GM21529 (cell line): ENCODE measurements around the gene UQCR11.

Experiments
- ATAC-seq: cut with Tn5 transposase; IDR thresholded peaks from one replicate; pipeline ENCODE4 v1.9.1; 2021; ENCODE audit not compliant: unreplicated experiment

UQCR11 gene

DNA sequence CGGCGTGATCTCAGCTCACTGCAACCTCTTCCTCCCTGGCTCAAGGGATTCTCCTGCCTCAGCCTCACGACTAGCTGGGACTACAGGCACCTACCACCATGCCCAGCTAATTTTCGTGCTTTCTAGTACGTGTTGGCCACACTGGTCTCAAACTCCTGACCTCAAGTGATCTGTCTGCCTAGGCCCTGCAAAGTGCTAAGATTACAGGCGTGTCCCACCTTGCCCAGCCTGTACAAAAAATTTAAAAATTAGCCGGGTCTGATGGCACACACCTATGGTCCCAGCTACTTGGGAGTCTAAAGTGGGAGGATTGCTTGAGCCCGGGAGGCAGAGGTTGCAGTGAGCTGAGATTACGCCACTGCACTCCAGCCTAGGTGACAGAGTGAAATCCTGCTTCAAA is 32.5 kb downstream of the UQCR11 start:
- ATAC-seq, result no peak

DNA sequence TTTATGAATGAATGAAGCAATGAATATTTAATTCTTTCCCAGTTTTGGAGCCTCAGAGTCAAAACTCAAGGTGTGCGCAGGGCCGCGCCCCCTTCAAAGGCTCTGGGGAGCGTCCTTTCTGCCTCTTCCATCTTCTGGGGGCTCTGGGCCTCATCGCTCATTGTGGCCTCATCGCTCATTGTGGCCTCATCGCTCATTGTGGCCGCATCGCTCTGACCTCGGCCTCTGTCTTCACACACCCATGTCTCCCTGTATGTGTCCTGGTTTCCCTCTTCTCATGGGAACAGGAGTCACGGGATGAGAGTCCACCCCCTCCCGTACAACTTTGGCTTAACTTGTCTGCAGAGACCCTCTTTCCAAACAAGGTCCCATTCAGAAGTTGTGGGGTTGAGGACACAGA is 33.9 kb downstream of the UQCR11 start:
- no peak for ATAC-seq

DNA sequence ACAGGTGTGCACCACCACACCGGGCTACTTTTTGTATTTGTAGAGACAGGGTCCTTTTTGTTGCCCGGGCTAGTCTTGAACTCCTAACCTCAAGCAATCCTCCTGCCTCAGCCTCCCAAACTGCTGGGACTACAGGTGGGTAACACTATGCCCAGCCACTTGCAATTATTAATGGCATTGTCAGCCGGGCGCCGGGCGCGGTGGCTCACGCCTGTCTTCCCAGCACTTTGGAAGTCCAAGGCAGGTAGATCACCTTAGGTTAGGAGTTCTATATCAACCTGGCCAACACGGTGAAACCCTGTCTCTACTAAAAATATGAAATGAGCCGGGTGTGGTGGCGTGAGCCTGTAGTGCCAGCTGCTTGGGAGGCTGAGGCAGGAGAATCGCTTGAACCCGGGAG is 34.4 kb downstream of the UQCR11 start:
- ATAC-seq, result no peak

DNA sequence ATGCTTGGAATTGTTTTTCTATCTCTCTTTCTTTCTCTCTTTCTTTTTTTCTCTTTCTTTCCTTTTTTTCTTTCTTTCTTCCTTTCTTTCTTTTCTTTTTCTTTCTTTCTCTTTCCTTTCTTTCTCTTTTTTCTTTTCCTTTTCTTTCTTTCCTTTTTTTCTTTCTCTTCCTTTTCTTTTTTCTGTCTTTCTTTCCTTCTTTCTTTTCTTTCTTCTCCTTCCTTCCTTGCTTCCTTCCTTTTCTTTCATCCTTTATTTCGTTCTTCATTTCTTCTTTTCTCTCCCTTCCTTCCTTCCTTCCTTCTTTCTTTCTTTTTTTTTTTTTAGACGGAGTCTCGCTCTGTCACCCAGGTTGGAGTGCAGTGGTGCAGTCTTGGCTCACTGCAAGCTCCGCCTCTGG is 35.3 kb downstream of the UQCR11 start:
- no peak for ATAC-seq

DNA sequence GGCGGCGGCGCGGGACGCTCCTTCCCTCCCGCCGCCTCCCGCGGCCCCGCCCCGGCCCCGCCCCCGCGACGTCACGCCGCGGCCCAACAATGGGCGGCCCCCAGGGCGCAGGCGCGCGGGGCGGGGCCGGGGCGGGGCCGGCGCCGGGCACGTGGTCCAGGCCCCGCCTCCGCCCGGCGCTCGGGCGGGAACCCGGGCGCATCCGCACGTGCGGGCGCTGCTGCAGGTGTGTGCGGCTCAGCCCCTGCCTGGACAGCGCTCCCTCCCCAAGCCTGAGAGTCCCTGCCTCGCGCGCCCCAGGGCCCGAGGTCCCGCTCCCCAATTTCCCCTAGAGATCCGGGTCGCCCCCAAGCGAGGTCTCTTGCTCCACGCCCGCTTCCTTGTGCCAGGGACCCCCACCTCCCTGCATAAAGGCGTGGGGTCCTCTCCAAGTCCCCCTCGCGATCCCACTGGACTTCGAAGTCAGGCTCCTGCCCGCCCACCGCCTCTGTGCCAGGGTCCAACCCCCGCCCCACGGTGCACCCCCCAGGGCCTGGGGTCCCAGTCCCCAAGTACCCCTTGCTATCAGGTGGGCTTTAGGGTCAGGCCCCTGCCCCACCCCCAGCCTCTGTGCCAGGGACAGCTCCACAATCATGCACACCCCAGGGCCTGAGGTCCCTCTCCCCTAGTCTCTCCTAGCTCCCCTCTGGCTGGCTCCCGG is 36.8 kb downstream of the UQCR11 start, which contains the start of gene MEX3D:
TSS of gene MEX3D (minus strand) at position 6 of the 700 bp plus-strand sequence. CDS start 267 bp downstream, outside the sequence.
- peak; percentile 50 for ATAC-seq

DNA sequence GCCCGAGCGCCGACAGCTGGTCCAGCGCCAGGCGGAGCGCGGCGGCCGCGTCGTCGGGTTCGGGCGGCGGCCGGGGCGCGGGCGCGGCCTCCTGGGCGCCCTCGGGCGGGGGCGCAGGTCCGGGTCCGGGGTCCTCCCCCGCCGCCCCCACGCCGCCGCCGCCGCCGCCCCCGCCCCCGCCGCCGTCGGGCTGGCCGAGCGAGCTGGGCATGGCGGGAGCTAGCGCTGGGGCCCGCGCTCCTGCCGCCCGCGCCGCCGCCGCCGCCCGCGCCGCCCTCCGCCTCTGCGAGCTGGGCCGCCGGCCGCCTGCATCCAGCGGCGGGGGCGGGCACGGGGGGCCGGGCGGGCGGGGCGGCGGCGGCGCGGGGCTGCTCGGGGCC is 37.4 kb downstream of the UQCR11 start:
- no peak for ATAC-seq

DNA sequence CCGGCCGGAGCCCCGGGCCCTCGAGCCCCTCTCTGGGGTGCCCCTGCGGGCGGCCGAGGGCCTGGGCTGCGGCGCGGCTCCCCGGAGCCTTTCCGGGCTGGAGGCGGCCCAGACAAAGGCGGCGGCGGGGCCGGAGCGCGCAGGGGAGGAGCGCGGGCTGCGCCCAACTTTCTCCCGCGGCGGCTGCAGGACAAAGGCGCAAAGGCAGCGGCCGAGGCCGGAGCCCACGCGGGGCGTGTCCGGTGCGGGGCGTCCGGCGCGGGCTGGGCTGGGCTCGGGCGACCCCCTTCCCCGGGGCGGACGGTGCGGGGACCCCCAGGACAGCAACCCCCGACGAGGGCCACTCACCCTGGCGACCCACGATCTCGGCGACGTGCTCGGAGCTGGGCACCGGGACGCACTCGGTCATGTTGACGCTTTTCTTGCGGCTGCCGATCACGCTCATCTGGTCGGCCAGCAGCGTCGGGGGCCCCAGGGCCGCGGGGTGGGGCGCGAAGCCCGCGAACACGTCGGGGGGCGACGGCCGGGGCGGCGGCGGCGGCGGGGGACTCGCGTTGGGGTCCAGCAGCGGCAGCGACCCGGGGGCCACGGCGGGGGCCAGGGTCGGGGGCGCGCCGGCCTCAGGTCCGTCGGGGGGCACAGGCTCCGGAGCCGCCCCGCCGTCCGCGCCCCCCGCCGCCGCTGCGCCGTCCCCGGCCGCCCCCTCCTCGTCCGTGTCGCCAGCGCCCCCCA is 38.0 kb downstream of the UQCR11 start:
- no peak for ATAC-seq

DNA sequence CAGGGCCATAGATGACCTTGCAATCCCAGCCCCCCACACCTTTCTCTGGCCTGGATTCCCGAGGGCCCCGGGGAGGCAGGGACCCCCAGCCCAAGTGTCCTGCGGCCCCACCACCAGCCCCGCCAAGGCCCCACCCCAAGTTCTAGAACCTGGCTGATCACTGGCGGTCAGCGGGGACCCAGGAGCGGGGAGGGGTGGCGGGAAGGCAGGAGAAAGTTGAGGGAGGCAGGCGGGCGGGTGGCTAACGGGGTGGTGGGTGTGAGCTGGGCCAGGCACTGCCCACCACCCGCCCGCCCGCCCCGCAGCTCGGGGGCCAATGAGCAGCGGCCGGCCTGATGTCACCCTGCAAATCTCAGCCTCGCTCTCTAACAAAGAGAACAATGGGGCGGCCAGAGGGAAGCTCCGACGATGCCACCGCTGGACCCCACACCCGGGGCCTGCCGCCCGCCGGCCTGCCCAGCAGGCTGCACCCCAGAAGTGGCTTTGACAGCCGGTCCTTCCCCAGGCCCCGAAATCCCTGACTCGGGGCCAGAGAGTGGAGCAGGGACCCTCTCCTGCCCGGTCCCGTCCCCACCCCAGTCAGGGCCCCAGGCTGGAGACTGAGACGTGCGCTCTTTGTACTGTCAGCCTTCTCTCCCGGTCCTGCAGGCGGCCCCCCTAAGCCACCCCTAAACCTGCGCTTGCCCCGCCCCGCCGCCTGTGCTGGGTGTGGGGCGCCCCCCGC is 38.7 kb downstream of the UQCR11 start:
- ATAC-seq, result no peak

DNA sequence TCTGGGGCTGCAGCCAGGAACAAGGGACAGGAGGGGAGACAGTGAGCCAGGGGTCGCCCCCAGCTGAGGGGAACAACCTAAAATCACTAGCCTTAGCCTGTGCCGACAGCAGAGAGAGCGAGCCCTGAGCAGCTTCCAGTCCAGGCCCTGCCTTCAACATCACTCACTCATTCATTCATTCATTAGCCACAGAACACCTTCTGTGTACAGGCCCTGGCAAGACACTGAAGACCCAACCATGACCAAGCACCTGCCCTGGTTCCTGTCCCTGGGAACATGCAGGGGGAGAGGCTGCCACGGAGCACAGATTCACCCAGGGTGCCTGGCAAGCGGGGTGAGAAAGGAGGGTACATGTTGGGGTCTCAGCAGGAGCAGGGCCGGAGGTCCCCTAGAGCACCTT is 42.0 kb downstream of the UQCR11 start:
- no peak for ATAC-seq

DNA sequence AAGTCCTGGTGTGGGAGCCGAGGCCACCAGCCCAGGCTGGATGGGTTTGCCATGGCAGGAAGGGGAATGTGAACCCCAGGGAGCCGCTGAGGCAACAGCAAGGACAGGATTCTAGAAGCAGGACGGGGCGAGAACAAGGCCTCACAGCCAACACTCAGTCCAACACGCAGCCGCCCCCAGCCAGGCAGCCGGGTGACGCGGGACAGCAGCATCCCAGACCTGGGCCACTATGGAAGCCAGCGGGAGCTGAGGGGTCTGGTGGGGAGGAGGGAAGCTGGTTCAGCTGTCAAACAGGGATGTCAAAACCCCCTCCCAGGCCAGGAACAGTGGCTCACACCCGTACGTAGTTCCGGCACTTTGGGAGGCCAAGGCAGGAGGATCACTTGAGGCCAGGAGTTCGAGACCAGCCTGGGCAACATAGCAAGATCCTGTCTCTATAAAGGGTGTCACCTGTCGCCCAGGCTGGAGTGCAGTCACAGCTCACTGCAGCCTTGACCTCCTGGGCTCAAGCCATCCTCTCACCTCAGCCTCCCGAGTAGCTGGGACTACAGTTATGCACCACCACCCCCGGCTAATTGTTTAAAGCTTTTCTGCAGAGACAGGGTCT is 43.9 kb downstream of the UQCR11 start:
- ATAC-seq, result no peak

DNA sequence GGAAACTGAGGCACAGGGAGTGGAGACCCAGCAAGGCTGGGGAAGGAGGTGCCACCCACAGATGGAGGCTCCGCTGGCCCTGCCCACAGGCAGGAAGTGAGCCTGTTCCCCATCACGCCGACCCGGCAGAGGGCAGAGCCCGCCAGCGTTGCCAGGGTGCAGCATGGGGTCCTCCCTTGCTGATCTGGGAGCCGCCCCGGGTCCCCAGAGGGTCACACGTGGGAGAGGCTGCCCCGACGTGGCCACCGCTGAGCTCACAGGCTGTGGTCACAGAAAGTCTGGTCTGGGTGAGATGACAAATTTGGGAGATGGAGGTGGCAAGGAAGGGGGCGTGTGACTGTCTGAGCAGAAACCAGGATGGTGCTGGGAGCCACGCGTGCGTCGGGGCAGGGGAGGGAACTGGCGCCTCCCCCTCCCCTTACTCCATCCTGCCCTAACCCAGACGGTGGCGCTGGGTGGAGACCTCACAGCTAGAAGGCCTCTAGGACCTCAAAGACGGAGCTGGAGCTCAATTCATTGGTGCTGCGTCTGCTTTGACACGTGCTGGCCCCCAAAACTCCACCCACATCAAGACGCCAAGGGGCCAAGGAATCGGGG is 44.9 kb downstream of the UQCR11 start:
- ATAC-seq, result no peak

DNA sequence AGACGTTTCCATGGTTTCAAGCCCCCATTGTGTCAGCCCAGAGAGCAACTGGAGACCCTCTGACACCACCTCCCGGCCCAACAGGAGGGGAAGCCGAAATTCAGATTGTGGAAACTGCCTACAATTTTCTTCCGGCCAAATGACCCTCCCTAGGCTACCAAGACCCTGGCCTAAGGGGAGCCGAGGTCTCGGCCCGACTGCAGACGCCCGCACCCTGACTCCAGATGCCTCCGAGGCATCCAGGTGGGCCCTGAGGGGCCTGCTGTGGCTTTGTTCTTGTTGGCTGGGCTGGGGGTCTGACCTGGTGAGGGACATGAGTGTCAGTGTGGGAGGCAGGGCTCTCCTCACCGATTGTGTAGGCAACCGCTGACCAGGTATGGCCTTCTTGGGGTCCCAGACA is 46.7 kb downstream of the UQCR11 start:
- no peak for ATAC-seq

DNA sequence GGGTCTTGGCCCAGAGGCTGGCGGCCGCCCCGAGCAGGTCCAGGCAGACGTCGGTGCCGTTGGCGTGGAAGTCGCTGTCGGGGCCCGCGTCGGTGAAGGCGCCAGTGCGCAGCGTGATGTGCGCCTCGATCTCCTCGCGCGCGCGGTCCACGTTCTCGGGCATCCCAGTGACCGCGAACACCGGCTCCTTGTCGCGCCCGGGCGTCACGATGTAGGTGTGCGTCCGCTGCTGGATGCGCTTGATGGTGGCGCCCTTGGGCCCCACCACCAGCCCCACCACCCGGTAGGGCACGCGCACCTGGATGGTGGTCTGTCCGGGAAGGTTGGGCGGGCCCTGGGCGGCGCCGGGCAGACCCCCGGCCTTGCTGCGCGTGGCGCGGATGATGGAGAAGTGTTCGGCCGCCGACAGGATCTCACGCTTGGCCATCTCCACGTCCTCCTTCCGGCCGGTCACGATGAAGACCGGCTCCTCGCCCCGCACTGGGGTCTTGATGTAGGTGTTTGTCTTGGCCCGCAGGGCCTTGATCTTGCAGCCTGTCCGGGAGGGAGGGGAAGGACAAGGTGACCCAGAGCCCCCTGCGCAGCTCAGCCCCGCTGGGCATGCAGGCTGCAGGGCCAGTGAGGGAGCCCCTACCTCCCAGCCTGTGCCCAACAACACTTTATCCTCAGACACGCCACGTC is 48.7 kb downstream of the UQCR11 start:
- no peak for ATAC-seq

DNA sequence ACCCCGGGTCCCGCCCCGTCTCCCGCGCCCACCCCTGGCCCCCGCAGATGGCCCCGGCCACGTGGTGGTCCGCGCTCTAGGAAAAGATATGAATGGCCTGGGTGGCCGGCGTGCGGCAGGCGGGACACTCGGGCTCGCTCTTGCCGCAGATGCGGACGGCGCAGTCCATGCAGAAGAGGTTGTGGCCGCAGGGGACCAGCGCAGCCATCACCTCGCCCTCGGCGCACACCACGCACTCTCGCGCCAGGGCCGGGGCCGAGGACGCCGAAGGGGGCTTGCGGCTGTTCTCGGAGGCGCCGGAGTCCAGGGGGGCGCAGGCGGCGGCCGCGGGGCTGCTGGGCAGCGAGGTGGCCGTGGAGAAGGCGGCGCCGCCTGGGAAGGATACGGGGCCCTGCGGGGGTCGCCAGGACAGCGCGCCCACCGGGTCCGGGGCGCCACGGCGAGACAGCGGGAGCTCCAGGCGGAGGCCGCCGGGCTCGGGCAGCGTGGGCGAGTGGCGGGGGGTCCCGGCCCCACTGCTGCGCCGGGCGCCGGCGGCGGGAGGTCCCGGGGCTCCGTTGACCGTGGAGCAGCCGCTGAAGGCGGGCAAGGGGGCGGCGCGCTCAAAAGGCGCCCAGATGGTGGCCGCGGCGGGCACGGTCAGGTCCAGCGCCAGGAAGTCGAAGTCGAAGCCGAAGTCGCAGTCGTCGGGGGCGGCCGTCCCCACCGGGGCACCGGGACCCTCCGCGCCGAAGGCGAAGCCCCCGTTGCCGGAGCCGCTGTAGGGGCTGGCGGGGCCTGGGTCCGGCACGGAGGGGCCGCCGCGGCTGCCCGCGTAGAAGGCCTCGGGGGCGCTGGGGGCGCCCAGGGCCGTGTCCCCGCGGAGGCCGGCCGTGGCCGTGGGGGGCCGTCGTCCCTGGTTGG is 49.5 kb downstream of the UQCR11 start:
- ATAC-seq, result no peak

DNA sequence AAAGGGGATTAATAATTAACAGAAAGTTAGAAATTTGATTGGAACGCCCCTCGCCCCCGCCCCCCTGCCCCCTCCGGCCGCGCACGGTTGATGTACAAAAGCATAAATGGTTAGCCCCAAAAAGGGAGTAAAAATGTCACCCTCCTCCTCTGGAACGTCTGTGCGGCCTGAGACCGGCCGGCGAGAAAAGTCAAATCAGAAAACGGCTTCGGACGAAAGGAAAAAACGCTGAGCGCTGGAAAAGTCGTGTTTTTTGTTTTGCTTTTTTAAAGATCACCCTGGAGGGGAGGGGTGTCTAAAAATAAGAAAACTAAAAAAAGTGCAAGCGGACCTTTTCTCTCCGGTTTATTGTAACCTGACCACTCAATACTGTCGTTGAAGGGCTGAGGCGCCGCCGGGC is 50.3 kb downstream of the UQCR11 start:
- ATAC-seq, result no peak

DNA sequence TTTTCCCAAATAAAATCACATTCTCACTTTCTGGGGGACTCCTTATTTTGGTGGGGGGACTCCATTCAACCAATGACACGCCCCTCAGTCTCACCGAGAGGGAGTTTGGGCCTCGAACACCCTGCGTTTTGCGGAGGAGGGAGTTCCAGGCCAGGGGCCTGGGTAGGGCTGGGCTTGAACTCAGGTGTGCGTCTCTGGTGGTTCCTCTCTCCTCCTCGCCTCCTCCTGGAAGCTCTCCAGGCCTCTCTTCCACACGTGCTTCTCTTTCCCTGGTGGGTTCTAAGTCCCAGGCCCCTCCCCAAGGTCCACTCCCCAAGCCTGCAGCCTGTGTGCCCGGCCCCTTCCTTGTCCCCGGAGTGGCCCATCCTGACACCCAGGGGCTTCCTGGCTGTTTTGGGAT is 51.8 kb downstream of the UQCR11 start:
- no peak for ATAC-seq

DNA sequence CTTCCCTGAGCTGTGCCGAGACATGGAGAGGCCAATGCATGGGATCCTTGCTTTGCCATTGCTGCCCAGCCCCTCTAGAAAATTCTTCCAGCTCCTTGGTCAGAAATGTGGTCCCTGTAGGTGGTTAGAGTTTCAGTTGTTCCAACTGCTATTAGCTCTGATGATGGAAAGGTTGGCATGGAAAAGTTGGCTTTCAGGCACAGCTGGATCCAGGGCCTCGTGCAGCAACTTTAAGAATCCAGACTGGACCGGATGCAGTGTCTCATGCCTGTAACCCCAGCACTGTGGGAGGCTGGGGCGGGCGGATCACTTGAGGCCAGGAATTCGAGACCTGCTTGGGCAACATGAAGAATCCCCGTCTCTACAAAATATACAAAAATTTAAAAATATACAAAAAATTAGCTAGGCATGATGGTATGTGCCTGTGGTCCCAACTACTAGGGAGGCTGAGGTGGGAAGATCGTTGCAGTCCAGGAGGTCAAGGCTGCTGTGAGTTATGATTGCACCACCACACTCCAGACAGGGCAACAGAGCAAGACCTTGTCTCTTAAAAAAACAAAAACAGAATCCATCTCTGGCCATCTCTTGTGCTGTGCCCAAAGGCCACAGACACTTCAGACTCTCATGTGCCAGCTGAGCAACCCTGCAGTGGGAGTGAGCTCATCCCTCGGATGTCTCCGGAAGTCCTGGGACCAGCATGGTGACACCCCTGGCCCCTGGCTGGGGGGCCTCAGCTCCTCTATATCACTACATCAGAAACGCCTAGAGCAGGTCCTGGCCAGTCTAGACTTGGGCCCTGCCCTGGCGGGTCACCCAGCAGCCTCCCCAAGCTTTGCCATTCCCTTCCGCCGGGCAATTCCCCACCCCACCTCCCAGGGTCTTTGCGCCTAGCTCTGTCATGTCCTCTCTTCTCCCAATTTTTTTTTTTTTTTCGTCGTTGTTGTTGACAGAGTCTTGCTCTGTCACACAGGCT is 53.9 kb downstream of the UQCR11 start:
- ATAC-seq, result no peak

DNA sequence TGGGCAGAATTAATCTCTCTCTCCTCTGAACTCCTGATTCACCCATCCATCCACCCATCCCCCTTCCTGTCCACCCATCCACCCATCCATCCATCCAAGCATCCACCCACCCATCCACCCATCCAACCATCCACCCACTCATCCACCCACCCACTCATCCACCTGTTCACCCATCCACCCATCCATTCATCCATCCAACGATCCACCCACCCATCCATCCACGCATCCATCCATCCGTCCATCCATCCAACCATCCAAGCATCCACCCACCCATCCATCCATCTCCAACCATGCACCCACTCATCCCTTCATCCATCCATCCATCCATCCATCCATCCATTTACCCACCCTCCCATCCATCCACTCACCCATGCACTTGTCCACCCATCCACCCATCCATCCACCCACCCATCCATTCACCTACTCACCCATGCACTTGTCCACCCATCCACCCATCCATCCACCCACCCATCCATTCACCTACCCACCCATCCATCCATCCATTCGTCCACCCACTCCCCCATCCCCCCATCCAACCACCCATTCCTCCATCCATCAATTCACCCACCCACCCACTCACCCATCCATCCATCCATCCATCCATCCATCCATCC is 55.8 kb downstream of the UQCR11 start:
- ATAC-seq, result no peak
